ENCODE results near the gene GCNT4. TPM values are rescaled to one million over a fixed set of nuclear protein-coding genes. Genes with fewer than 3 reads are reported as not detected.

GCNT4 gene
- total and polyA plus RNA-seq, 2 donors (not counting 3 experiments of a cell fraction or from before 2014, with no cell fraction given) = not detected

DNA sequence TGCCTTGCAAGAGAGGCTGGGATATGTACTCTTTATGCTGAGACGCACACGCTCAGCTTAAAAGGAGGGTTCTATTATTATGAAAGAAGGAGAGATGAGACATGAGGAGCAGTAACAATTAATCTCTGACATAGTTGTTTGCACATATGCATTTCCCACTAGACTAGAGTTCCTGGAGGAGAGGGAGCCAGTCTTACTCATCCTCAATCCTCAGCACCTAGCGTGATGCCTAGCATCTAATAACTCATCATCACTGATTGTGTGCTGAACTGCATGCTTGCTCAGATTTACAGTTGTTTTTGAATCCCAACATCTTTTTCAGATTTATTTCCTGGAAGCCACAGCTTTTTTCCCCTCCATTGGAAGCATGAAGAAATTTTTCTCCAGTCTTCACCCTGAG, 35.5 kb downstream of the GCNT4 start:
- BruUV-seq (replicated peaks) = no TSS peak
- ChIA-PET POLR2A (no interaction called here), CTCF (no interaction called here)
- TF ChIP-seq POLR2AphosphoS5 (IDR thresholded peaks at IDR 0.05; ENCODE audit: insufficient read depth, low read depth, low read length) (no peak), JUN (IDR thresholded peaks at IDR 0.05; ENCODE audit: borderline replicate concordance, insufficient read depth, insufficient read length, low read depth) (no peak), GATA2 (IDR thresholded peaks at IDR 0.05; ENCODE audit: insufficient read depth, insufficient read length, low read depth, low read length) (no peak), MYC (IDR thresholded peaks at IDR 0.05; ENCODE audit: low read depth, low read length) (no peak), FOS (IDR thresholded peaks at IDR 0.05; ENCODE audit: borderline replicate concordance, insufficient read depth, low read length) (no peak), POLR2A (IDR thresholded peaks at IDR 0.05; ENCODE audit: low read depth, low read length) (no peak), EZH2 (IDR thresholded peaks at IDR 0.05; ENCODE audit: borderline replicate concordance, low read depth, low read length, severe bottlenecking) (no peak)
- TF ChIP-seq, protein P1, sequence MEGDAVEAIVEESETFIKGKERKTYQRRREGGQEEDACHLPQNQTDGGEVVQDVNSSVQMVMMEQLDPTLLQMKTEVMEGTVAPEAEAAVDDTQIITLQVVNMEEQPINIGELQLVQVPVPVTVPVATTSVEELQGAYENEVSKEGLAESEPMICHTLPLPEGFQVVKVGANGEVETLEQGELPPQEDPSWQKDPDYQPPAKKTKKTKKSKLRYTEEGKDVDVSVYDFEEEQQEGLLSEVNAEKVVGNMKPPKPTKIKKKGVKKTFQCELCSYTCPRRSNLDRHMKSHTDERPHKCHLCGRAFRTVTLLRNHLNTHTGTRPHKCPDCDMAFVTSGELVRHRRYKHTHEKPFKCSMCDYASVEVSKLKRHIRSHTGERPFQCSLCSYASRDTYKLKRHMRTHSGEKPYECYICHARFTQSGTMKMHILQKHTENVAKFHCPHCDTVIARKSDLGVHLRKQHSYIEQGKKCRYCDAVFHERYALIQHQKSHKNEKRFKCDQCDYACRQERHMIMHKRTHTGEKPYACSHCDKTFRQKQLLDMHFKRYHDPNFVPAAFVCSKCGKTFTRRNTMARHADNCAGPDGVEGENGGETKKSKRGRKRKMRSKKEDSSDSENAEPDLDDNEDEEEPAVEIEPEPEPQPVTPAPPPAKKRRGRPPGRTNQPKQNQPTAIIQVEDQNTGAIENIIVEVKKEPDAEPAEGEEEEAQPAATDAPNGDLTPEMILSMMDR (IDR thresholded peaks at IDR 0.05; ENCODE audit: extremely low read depth in 1 of 2, insufficient read depth in 1 of 2, low read depth in 1 of 2, low read length in 2 of 2) = no peak
- TF ChIP-seq, protein P2, sequence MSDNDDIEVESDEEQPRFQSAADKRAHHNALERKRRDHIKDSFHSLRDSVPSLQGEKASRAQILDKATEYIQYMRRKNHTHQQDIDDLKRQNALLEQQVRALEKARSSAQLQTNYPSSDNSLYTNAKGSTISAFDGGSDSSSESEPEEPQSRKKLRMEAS (IDR thresholded peaks at IDR 0.05; ENCODE audit: insufficient read depth, insufficient read length) = no peak
- Histone ChIP-seq H3K4me2 (ENCODE audit: insufficient read depth, low read length) (no peak overlapping the region), H3K4me3 (replicated peaks in 1 of 3; ENCODE audit: insufficient read depth in 1 of 3, low read depth in 1 of 3, low read length in 3 of 3) (no peak overlapping the region), H2AFZ (ENCODE audit: low read depth, low read length) (no peak overlapping the region), H3K9me1 (replicated peaks; ENCODE audit: control insufficient read depth, extremely low read depth, insufficient read depth, low read length) (no peaks in the 10 kb centered on the region), H3K9me3 (replicated peaks; ENCODE audit: control insufficient read depth, insufficient read depth, low read length) (no peaks in the 10 kb centered on the region), H3K79me2 (ENCODE audit: control insufficient read depth, insufficient read depth, low read length) (no peaks in the 10 kb centered on the region), H4K20me1 (replicated peaks; ENCODE audit: control insufficient read depth, extremely low read depth, insufficient read depth, low read length) (no peaks in the 10 kb centered on the region), H3K4me1 (ENCODE audit: control insufficient read depth, extremely low read depth, insufficient read depth, low read length) (no peaks in the 10 kb centered on the region), H3K27ac (ENCODE audit: insufficient read depth, low read depth, low read length) (no peak overlapping the region), H3K36me3 (ENCODE audit: control insufficient read depth in 2 of 2, extremely low read depth in 1 of 2, insufficient read depth in 2 of 2, low read length in 2 of 2) (no peaks in the 10 kb centered on the region), H3K9ac (replicated peaks; ENCODE audit: extremely low read depth, insufficient read depth, low read length) (no peak overlapping the region), H3K27me3 (ENCODE audit: control insufficient read depth in 2 of 2, insufficient read depth in 2 of 2, low read length in 2 of 2) (no peaks in the 10 kb centered on the region)
- DNase-seq (ENCODE audit: low read depth, low spot score) (no peak), FAIRE-seq (no peak)
- intact Hi-C loops (cut with micrococcal nuclease) = no loop called here
- dilution Hi-C loops (cut with MboI; ENCODE audit: extremely low pct_ligation_motif_present, low sequenced_read_pairs) = no loop called here
